ENCODE measurements around the gene RAB8B.

DNA sequence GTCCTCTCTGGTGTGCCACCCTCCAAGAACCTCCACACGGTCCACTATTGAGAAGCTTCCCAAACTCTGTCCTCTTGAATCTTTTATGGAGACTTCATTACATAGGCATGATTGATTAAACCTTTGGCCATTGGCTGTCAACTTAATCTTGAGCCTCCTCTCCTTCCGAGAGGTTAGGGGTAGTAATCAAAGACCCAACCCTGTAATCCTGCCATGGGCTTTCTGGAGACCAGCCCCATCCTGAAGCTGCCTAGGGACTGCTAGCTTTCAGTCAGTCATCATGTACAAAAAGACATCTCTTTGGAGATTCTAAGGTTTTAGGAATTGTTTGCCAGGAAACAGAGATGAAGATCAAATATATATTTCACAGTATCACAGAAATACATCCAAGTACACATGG, 125.0 kb downstream of the RAB8B start:
- no peak for TF ChIP-seq CTCF (IDR thresholded peaks at IDR 0.05 in 4 of 5, conservative IDR thresholded peaks at IDR 0.05 in 1 of 5)
- no peak for TF ChIP-seq POLR2A (IDR thresholded peaks at IDR 0.05)
